ENCODE measurements around the gene AMOTL1. TPM values are rescaled to one million over a fixed set of nuclear protein-coding genes. Genes with fewer than 3 reads are reported as not detected.

The AMOTL1 gene
- total and polyA plus RNA-seq, 12 donors = 3.1 to 115 (median 68.3) TPM

DNA sequence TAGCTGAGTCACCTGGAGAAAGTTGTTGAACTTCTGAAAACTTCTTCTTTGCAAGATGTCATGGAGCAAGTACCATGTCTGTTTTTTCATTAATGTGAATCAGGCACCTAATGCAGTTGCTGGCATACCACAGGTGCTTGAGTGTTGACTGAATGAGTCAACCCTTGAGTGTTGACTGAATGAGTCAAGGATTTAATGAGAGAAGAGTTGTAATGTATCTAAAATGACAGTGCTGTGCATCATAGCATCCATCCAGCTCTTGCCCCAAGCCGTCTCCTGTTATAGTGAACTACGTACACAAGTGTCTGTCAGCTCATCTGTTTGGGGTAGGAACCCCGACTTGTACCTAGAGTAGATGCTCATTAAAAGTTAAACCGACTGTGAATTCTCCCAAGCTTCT lies 112.1 kb downstream of the AMOTL1 start:
- H3K27me3 ChIP-seq = no peaks in the 10 kb centered on the region

DNA sequence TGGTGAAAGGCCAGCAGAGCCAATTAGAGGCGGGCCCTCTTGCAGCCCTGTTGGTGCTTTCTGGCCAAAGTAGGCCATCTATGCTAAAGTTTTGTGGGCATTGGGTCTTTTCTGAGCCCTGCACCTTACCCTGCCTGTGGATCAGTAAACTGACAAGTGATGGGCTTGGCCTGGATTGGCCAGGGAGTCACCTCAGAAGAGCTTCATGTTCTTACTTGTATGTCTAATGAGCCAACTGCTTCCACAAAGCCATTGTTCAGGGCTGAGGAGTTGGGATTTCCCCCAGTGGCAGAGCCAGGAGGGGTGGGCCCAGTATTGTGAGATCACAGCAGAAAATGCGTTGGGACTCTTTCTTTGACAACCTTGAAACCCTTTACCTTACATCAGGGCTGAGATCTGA lies 114.8 kb downstream of the AMOTL1 start:
- ATAC-seq = no peak

More for the DNA sequence above, 112.1 kb downstream of the AMOTL1 start:
- Histone ChIP-seq H3K4me1 (peaks cover 3 to 28% (median 18%) of the 10 kb centered on the region in 9 donors), H3K9me3 (no peaks in the 10 kb centered on the region), H3K27ac (no peak overlapping the region), H3K4me3 (no peak overlapping the region), H3K36me3 (peaks cover 0 to 86% (median 8%) of the 10 kb centered on the region in 9 donors)
- WGBS, 2 donors = 96 to 98% methylated on average over 4 of the region's 4 CpGs
- ATAC-seq = no peak
- TF ChIP-seq, protein P1, sequence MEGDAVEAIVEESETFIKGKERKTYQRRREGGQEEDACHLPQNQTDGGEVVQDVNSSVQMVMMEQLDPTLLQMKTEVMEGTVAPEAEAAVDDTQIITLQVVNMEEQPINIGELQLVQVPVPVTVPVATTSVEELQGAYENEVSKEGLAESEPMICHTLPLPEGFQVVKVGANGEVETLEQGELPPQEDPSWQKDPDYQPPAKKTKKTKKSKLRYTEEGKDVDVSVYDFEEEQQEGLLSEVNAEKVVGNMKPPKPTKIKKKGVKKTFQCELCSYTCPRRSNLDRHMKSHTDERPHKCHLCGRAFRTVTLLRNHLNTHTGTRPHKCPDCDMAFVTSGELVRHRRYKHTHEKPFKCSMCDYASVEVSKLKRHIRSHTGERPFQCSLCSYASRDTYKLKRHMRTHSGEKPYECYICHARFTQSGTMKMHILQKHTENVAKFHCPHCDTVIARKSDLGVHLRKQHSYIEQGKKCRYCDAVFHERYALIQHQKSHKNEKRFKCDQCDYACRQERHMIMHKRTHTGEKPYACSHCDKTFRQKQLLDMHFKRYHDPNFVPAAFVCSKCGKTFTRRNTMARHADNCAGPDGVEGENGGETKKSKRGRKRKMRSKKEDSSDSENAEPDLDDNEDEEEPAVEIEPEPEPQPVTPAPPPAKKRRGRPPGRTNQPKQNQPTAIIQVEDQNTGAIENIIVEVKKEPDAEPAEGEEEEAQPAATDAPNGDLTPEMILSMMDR (IDR thresholded peaks at IDR 0.05) = no peak
- intact Hi-C loops (cut with DNase I) = no loop called here
- DNase-seq = no peak

DNA sequence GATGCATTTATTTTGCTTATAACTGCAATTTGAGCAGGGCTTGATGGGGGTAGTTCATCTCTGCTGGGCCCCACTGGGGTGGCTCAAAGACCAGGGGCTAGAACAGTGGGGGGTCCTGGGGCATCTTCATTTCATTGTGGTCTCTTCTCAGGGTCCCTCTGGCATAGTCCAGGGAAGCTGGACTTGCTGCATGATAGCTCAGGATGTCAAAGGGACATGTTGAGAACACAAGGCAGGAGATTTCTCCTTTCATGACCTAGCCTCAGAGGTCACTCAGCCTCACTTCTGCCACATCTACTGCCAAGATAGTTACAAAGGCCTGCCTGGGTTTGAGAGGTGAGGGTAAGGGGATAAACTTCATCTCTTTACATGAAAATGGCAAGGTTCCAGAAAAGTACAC lies 115.7 kb downstream of the AMOTL1 start:
- intact Hi-C loops (cut with DNase I) = no loop called here
- H3K27me3 ChIP-seq = no peaks in the 10 kb centered on the region
- ATAC-seq (no peak), DNase-seq (no peak)
- peaks cover 0 to 14% (median 0%) of the 10 kb centered on the region in 9 donors for H3K4me1 ChIP-seq
- H3K27ac ChIP-seq = no peak overlapping the region
- H3K9me3 ChIP-seq = peaks cover 0 to 14% (median 0%) of the 10 kb centered on the region in 11 donors
- H3K4me3 ChIP-seq = no peak overlapping the region
- TF ChIP-seq, protein P1 (IDR thresholded peaks at IDR 0.05) = no peak
- peaks cover 0 to 51% (median 0%) of the 10 kb centered on the region in 9 donors for H3K36me3 ChIP-seq

More for the DNA sequence above, 114.8 kb downstream of the AMOTL1 start:
- TF ChIP-seq, protein P1 (IDR thresholded peaks at IDR 0.05) = no peak
- Histone ChIP-seq H3K27ac (no peak overlapping the region), H3K27me3 (no peaks in the 10 kb centered on the region), H3K36me3 (peaks cover 0 to 60% (median 0%) of the 10 kb centered on the region in 9 donors), H3K4me1 (peaks cover 0 to 14% (median 0%) of the 10 kb centered on the region in 9 donors), H3K9me3 (peaks cover 0 to 11% (median 0%) of the 10 kb centered on the region in 11 donors), H3K4me3 (no peak overlapping the region)
- intact Hi-C loops (cut with DNase I) = no loop called here
- WGBS, 2 donors = 82 to 84% methylated on average over 2 of the region's 2 CpGs
- no peak for DNase-seq

DNA sequence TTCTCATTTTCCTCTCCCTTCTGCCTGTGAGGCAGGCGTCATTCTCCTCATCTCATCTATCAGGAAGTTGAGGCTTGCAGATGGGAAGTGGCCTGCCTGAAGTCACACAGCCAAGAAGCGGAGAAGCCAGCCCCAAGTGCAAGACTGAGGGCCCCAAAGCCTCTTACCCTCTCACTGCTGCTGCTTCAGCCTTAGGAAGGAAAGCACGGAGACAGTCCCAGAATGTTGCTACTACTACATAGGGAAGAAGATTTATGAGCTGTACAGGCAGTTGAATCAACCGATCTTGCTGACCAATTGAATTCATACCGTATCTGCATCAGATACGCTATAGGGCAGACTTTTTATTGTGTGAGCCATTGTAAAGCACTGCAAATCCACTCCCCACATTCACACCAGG lies 116.2 kb downstream of the AMOTL1 start:
- H3K27ac ChIP-seq = no peak overlapping the region
- WGBS, 2 donors = 87 to 92% methylated on average over 6 of the region's 6 CpGs
- no peaks in the 10 kb centered on the region for H3K27me3 ChIP-seq
- H3K4me3 ChIP-seq = no peak overlapping the region
- intact Hi-C loops (cut with DNase I) = no loop called here
- H3K36me3 ChIP-seq = peaks cover 0 to 47% (median 0%) of the 10 kb centered on the region in 9 donors
- peaks cover 0 to 14% (median 0%) of the 10 kb centered on the region in 11 donors for H3K9me3 ChIP-seq
- no peak for ATAC-seq
- DNase-seq = no peak
- TF ChIP-seq, protein P1 (IDR thresholded peaks at IDR 0.05) = no peak
- H3K4me1 ChIP-seq = peaks cover 0 to 14% (median 0%) of the 10 kb centered on the region in 9 donors
